Subcutaneous adipose tissue (tissue), 4 donors: Measurements from ENCODE around the gene KIF1A. TPM values are rescaled to one million over a fixed set of nuclear protein-coding genes. Genes with fewer than 3 reads are reported as not detected.

Experiments
- CTCF ChIP-seq: fragments of 450-650 bp; IDR thresholded peaks from one replicate; pipeline ENCODE4 v1.5.1; 2016; ENCODE audit warnings: low read depth, mild to moderate bottlenecking, control low read depth, antibody characterized with exemption, moderate library complexity
- total RNA-seq, 4 donors: library from RNA; depleted of rRNA; stranded (reverse); fragments of >200 nt; gene quantifications; one replicate each; pipeline ENCODE4 v1.1.0, GENCODE V29; 2016

The KIF1A gene
- total RNA-seq, 4 donors from 2014 or later = not detected

DNA sequence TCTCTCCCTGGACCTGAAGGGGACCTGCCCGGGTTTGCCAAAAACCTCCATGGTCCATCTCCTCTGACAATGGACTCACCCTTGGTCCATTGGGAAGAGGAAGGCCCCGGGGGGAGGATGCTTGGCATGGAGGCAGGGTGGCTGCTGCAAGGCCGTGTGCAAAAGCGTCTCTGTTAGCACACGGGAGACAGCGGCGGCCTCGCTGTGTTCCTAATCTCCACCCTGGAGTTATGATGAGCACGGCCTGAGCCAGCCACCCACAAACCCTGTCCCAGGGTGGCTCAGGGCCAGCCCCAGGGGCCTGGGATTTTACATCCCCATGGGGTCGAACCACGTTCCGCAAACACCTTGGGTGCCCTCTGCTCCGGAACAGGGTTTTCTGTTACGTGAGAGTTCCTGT is 92.6 kb downstream of the KIF1A start:
- TF ChIP-seq CTCF = no peak

DNA sequence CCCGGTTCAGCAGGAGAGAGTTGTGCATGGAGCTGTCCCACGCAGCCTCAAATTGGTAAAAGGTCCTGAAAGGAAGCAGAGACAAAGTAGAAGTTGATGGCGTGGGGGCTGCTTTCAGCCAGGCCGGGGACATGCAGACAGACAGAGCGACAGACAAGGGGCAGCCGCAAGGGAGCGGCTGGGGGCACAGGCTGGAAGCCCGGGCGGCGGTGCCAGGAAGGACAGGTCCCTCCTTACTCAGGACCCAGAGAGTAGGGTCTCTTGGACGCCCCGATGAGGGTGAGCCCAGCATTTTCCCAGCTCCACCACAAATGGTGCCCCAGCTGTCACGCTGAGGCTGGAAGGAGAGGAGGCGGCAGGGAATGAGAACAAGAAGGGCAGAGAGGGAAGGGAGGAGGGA is 93.1 kb downstream of the KIF1A start:
- TF ChIP-seq CTCF = no peak

DNA sequence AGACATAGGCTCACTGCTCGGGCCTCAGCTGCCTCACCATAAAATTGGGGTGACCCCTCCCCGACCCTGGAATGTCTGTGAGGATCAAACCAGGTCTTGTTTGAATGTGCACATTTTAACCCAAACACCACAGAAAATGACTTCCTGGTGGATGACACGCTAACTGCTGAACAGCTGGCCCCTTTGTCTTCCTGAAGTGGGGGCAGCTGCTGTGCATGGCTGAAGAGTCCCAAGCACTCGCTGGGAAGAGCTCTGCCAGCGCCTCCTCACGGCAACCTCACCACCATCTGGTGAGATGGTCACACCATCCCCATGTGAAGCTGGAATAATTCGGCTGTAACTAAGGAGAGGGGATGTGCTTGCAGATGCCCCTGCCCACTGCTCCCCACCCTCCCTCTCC is 94.3 kb downstream of the KIF1A start:
- TF ChIP-seq CTCF = no peak

DNA sequence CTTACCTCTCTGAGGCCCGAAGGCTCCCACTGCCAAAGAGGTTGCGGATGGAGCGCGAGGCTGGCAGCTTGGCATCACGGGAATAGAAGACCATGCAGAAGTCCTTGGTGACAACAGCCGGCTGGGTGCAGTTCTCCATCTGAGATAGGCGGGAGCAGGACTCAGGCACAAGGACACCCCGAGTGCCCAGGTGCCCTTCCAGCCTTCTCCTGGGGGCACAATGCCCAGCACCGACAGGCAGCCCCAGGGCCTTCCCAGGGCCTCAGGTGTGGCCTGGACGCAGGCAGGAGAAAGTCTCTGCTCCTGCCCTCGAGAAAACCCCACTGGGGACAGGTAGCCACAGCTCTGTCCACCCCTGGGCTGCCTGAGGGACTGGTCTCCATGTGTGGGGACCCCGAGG is 94.8 kb downstream of the KIF1A start:
- TF ChIP-seq CTCF = no peak

DNA sequence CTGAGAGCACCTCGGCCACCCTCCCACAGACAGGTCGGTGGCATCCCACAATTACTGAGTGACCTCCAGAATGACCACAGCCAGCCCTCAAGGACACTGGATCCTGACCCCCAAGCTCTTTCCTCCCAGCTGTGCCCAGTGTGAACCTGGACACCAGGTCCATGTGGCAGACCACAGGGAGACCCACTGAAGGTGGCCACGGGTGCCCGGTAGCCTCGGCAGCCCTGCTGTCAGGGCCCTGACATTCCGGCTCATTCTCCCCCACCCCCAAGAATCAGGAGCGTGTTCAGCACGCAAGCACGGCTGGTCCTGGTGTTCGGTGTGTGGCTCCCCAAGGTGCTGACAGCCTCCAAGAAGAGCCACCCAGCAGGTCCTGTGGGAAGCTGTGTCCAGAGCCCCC is 95.6 kb downstream of the KIF1A start:
- no peak for TF ChIP-seq CTCF

GRCh38 chr2:240723851-240724250 is 96.2 kb downstream of the KIF1A start:
- no peak for TF ChIP-seq CTCF

- TF ChIP-seq CTCF = no peak
Observed at GRCh38 chr2:240722796-240723735, 97.0 kb downstream of the KIF1A start.
